Left ventricle myocardium inferior (tissue), 1 donor: ENCODE measurements around the gene NCAN. TPM values are rescaled to one million over a fixed set of nuclear protein-coding genes. Genes with fewer than 3 reads are reported as not detected.

Source experiments
- DNase-seq: peaks from one replicate; pipeline ENCODE4 v3.0.0-alpha.2; 2020
- H3K27ac ChIP-seq: fragments of 200-600 bp; replicated peaks from 2 replicates; pipeline ENCODE4 v1.8.0; 2021
- H3K27me3 ChIP-seq: fragments of 200-600 bp; 2 replicates; pipeline ENCODE4 v1.8.0; 2021; ENCODE audit warnings: low read depth
- H3K36me3 ChIP-seq: fragments of 200-600 bp; 2 replicates; pipeline ENCODE4 v1.8.0; 2021
- H3K4me1 ChIP-seq: fragments of 200-600 bp; 2 replicates; pipeline ENCODE4 v1.8.0; 2021
- H3K4me3 ChIP-seq: fragments of 200-600 bp; 2 replicates; pipeline ENCODE4 v1.8.0; 2021; ENCODE audit warnings: mild to moderate bottlenecking, moderate library complexity
- H3K9me3 ChIP-seq: fragments of 200-600 bp; replicated peaks from 2 replicates; pipeline ENCODE4 v1.8.0; 2021
- intact Hi-C: fragments of 100-400 bp; cut with micrococcal nuclease; formaldehyde crosslinking; loops from one replicate; pipeline ENCODE4 v1.11.0; 2022
- long read RNA-seq: library from polyadenylated mRNA; unstranded; transcript quantifications from one replicate; pipeline ENCODE4 v2.0.0, GENCODE V29; 2021
- total RNA-seq: library from RNA; stranded (reverse); fragmentation: NEBNext Ultra II Directional; extraction: Animal tissue kit (Norgen Biotek cat#: 25700); gene quantifications from one replicate; pipeline ENCODE4 v1.2.1, GENCODE V29; 2021
- TF ChIP-seq, protein P1 (sequence below): fragments of 200-600 bp; IDR thresholded peaks from 2 replicates; pipeline ENCODE4 v1.8.0; 2021; ENCODE audit warnings: antibody characterized with exemption, mild to moderate bottlenecking, borderline replicate concordance
- donor health status: DM: no; HTN: yes; CAD: no; lungs with severe emphysema.

Gene NCAN
- not detected for total RNA-seq
- long read RNA-seq: 0 reads

DNA sequence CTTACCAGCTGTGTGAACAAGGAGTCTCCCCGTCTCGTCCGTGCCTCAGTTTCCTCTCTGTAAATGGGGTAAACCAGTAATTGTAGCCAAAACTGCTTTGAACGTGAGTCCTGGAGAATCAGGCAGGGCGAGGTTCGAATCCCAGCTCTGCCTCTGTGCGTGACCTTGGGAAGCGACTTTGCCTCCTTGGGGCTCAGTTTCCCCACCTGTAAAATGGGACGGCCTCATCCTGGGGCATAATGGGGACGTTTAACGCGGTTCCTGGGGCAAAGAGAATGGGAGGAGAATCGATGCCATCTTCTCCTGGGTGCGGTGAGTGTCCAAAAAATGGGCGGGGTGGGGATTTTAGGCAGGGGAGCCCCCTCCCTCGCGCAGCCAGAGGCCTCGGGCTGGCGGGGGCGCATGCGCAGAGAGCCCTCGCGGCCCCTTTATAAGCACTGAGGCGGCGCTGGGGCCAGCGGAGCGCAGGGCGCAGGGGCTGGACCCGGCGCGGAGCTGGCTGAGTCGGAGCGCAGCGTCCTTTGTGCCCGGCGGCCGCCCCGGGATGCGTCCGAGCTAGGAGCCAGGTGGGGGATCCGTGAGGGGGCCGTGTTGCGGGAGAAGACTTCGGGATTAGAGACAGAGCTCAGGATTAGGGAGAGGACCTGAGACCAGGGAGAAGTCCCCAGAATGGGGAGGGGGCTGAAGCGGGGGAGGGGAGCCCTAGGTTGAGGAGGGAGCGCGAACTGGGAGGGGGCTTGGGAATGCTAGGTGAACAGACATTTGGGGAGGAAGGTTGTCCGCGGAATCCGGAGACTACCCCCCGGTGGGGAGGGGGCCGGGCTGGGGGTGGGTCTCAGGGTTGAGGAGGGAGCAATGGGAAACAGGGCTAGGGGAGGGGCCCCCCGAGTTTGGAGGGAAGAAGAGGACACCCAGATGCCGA lies at the start of gene NCAN:
Gene NCAN, plus strand, starts transcription at position 460 of the 922 bp plus-strand sequence. CDS start 4,996 bp downstream, outside the sequence.
- H3K4me3 ChIP-seq: no peak within 1 kb of the TSS
- H3K27me3 ChIP-seq: peaks cover 93% of the 10 kb centered on the region
- TF ChIP-seq, protein P1, sequence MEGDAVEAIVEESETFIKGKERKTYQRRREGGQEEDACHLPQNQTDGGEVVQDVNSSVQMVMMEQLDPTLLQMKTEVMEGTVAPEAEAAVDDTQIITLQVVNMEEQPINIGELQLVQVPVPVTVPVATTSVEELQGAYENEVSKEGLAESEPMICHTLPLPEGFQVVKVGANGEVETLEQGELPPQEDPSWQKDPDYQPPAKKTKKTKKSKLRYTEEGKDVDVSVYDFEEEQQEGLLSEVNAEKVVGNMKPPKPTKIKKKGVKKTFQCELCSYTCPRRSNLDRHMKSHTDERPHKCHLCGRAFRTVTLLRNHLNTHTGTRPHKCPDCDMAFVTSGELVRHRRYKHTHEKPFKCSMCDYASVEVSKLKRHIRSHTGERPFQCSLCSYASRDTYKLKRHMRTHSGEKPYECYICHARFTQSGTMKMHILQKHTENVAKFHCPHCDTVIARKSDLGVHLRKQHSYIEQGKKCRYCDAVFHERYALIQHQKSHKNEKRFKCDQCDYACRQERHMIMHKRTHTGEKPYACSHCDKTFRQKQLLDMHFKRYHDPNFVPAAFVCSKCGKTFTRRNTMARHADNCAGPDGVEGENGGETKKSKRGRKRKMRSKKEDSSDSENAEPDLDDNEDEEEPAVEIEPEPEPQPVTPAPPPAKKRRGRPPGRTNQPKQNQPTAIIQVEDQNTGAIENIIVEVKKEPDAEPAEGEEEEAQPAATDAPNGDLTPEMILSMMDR: no peak
- no peaks in the 10 kb centered on the region for H3K9me3 ChIP-seq
- DNase-seq: no peak
- H3K27ac ChIP-seq: no peak within 1 kb of the TSS
- H3K36me3 ChIP-seq: no peaks in the 10 kb centered on the region
- H3K4me1 ChIP-seq: no peaks in the 10 kb centered on the region
- intact Hi-C loops: no loop called here

GRCh38 chr19:19162495-19162894 lies 49.3 kb upstream of the NCAN start:
- H3K27ac ChIP-seq: no peak overlapping the region
- H3K4me3 ChIP-seq: no peak overlapping the region
- intact Hi-C loops: no loop called here
- TF ChIP-seq, protein P1: no peak
- no peaks in the 10 kb centered on the region for H3K36me3 ChIP-seq
- no peaks in the 10 kb centered on the region for H3K9me3 ChIP-seq
- DNase-seq: no peak
- H3K27me3 ChIP-seq: peaks cover 10% of the 10 kb centered on the region
- no peaks in the 10 kb centered on the region for H3K4me1 ChIP-seq

DNA sequence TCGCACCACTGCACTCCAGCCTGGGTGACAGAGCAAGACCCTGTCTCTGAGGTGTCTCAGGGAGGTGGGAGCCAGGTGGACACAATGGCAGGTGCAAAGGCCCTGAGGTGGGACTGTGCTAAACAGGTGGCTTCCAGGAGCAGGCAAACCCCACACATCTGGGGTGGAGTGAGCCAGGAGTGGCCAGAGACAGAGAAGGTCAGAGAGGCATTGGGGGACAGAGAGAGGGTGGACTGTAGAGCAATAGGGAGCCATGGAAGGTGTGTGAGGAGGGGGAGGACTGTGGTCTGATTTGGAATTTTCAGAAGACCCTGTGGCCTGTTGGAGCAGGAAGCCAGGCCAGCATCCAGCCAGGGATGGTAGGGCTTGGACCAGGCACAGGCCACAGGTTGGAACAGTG lies 46.4 kb upstream of the NCAN start:
- no peak overlapping the region for H3K27ac ChIP-seq
- no peaks in the 10 kb centered on the region for H3K9me3 ChIP-seq
- H3K36me3 ChIP-seq: no peaks in the 10 kb centered on the region
- H3K4me3 ChIP-seq: no peak overlapping the region
- peaks cover 9% of the 10 kb centered on the region for H3K4me1 ChIP-seq
- TF ChIP-seq, protein P1: no peak
- no peak for DNase-seq
- intact Hi-C loops: no loop called here
- H3K27me3 ChIP-seq: no peaks in the 10 kb centered on the region

GRCh38 chr19:19167612-19168011 lies 44.1 kb upstream of the NCAN start:
- intact Hi-C loops: no loop called here

GRCh38 chr19:19169236-19170052 lies 42.3 kb upstream of the NCAN start:
- no peaks in the 10 kb centered on the region for H3K27me3 ChIP-seq
- peak overlapping the region; percentile 56 for H3K4me3 ChIP-seq
- DNase-seq: no peak
- TF ChIP-seq, protein P1: no peak
- H3K9me3 ChIP-seq: no peaks in the 10 kb centered on the region
- H3K27ac ChIP-seq: no peak overlapping the region
- intact Hi-C loops: no loop called here
- no peaks in the 10 kb centered on the region for H3K36me3 ChIP-seq
- H3K4me1 ChIP-seq: peaks cover 12% of the 10 kb centered on the region

More at GRCh38 chr19:19167612-19168011, 44.1 kb upstream of the NCAN start:
- H3K36me3 ChIP-seq: no peaks in the 10 kb centered on the region
- no peaks in the 10 kb centered on the region for H3K27me3 ChIP-seq
- DNase-seq: no peak
- H3K9me3 ChIP-seq: no peaks in the 10 kb centered on the region
- TF ChIP-seq, protein P1: no peak
- no peak overlapping the region for H3K27ac ChIP-seq
- H3K4me1 ChIP-seq: peaks cover 12% of the 10 kb centered on the region
- H3K4me3 ChIP-seq: no peak overlapping the region
